HG02798 (cell line): ENCODE measurements around the gene SMIM31.

ENCODE experiments used
- ATAC-seq: cut with Tn5 transposase; IDR thresholded peaks from one replicate; pipeline ENCODE4 v1.9.1; 2021; ENCODE audit warnings: mild to moderate bottlenecking; ENCODE audit not compliant: unreplicated experiment, poor library complexity

SMIM31 gene

DNA sequence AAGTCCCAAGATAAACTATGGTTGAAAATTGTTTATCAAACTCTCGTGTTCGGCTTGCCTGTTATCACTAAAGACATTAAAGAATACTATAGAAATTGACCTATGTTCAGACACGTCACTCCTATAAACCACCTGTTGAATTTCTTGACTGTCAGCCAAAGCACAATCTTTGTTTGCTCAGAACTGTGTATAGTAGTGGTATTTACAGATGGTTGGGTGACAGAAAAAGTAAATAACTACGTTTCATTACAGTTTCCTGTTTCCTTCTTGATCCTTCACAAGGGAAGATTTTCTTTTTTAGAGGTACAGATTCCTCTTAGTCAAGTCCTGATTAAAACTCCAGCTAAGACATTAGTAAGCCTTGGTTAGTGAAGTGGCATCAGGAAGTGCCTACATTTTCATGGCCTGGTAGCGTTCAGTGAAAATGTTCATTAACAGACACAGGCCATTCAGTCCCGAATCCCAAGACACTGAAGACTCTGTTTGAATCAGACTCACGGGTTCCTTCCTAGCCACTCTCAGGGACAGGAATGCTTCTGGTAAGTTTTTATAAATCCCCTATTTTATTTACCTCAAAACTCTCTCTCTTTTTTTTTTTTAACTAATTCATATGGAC is at the start of gene SMIM31:
SMIM31 (plus strand) TSS at position 259 of the 616 bp plus-strand sequence. CDS start 16,313 bp downstream, outside the sequence.
- no peak for ATAC-seq

- no peak for ATAC-seq
Measured at GRCh38 chr4:164706675-164707074, 47.3 kb upstream of the SMIM31 start.

DNA sequence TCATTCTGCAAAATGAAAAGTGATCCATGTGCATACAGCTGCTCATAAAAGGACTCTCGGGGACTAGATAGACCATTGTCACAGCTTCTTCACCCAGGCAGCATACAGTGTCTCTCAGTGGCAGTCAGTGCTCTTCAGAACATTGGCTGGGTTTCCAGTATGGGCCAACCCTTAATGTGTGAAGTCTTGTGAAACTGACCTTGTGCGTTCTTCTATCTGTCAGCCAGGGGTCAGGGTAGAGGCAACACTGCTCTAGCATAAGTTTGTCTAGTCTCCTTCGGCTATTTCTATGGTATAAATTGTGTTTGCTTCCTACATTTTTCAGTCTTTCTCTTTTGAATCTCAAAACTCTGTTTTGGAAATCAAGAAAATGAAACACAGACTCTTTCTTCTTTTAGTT is 37.0 kb upstream of the SMIM31 start:
- ATAC-seq = peak; percentile 72

- no peak for ATAC-seq
Measured at GRCh38 chr4:164718827-164719226, 35.1 kb upstream of the SMIM31 start.

- ATAC-seq = no peak
Measured at GRCh38 chr4:164725066-164725465, 28.9 kb upstream of the SMIM31 start.

GRCh38 chr4:164730705-164731393 is 23.1 kb upstream of the SMIM31 start:
- no peak for ATAC-seq

DNA sequence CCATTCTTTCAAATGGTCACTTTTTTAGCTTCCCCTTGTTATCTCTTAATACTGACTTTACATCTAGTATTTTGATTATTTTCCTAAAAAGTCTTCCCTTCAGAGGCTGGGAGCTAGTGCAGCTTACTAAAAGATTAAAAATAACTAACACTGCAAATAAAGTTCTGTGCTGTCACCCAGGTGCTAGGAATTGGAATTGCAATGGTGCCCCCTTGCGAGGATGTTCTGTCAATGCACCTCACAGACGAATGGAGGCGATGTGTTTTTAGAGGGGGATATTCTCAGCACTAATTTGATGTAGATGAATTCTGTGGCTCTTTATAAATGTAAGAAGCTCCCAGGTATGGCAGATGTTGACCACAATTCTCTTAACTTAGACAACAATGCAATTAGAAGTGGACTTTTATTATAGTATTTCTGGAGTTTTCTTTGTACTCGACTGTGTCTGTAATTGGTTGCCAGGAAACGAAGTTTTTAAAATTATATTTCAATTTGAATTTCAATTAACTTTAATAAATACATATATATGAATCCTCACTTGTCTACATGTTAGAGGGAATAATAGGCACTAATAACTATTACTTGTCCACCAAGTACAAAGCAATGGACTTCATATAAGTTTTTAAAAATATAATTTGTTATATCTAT is 22.0 kb upstream of the SMIM31 start:
- ATAC-seq = peak; percentile 75

DNA sequence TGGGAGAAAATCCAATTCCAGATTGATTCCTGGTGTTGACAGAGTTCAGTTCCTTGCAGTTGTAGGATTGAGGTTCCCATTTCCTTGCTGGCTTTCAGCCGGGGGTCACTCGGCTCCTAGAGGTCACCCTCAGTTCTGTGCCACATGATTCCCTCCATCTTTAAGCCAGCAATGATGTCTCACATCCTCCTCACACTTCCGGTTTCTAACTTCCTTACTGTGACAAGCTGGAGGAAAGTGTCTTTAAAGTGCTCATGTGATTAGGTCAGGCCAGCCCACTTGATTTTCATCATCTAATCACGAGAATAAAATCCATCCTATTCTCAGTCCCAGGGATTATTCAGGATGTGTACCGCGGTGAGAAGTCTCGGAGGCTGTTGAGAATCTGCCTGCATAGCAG is 19.4 kb upstream of the SMIM31 start:
- ATAC-seq = no peak

DNA sequence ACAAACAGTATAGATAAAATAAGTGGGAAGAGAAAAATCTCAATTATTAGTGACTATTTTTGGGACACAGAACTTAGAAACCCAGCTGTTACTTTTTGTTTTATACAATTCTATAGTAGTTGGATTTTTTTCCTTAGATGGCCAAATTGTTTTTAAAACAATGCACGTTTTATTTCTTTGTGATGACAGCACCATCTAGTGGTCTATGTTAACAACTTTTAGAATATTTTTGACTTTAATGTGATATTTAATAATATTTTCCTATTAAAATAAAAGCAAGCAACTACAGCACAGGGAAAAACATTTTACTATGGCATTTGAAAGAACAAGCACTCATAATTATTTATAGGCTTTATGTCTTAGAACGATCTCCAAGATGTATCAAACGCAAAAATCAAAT is 5.6 kb upstream of the SMIM31 start:
- ATAC-seq = no peak

- no peak for ATAC-seq
Measured at GRCh38 chr4:164755432-164755831, 1.5 kb downstream of the SMIM31 start.

DNA sequence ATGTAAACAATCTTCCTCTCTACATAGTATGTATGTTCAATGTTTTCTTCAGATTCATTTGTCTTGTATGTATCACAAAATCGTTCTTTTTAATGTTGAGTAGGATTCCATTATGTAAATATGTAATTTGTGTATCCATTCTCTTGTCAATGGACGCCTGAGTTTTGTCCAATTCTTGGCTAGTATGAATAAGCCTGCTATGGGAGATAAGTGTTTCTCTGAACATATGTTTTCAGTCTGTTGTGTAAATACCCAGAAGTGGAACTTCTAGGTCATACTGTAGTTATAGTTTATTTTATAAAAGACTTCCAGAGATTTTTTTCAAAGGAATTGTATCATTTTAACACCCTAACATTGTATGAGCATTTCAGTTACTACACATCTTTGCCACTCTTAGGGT is 2.8 kb downstream of the SMIM31 start:
- ATAC-seq = no peak

DNA sequence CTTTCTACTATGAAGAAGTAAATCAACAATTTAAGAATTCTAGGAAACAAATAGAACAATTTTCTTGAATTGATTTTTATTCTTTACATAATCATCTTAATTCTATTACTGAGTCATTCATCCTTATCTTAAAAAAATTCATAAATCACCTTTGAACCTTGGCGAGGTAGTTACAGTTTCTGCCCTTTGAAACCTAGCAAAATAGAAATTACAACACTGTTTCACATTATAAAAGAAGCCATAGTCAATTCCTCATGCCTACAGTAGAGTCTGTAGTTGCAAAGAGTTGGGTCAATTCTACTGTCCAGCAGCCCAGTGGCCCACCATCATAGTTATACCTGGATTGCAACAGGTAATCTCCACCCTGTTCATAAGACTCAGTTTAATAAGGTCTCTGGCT is 7.3 kb downstream of the SMIM31 start:
- no peak for ATAC-seq

DNA sequence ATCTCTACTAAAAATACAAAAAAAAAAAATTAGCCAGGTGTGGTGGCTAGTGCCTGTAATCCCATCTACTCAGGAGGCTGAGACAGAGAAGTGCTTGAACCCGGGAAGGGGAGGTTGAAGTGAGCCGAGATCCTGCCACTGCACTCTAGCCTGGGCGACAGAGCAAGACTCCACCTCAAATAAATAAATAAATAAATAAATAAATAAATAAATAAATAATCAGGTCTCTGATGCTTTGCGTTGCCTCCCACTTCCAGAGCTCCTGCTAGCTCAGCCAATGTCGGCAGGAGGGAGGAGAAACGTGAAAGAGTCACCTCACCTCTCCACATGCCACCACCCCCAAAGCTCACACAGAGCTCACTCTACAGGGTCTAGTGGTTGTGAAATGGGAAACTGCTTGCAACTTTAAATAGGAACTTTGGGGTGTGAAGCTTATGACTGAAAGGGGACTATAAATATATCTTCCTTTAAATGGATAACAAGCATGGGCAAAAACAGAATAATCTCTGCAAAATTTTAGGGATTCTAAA is 7.9 kb downstream of the SMIM31 start:
- ATAC-seq = no peak

DNA sequence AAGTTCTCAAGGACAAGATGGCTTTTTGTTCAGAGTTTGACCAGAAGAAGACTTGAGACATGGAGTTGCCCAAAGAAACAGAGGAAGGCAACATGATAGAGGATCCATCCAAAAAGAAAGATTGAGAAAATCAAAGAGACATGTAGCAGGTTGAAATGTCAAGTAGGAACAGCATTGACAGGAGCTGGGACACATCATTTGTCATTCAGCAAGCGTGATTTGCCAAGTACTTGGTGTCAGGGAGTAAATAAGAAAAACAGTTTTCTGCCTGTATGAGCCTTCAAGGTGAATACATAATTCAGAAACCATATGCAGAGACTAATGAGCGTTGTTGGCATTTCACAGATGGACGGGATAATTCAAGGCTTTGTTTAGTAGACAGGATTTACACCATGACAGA is 11.2 kb downstream of the SMIM31 start:
- no peak for ATAC-seq

DNA sequence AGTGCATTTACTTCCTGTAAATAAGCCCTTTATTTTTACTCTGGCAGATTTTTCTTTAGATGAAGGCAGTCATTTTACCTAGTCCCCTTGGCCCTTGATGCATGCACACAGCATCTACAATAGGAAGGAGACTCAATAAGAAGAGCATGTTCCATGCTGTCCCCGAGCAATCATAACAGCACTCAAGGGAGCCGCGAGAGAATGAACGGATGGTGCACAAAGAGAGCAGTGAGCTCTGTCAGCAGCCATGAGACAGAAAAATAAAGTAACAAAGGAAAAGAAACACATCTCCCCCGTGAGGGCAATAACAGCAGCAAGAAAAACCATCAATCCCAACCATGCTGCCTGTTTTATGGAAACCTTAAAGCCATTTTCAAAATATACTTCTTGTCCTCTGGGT is 11.9 kb downstream of the SMIM31 start:
- ATAC-seq = no peak

DNA sequence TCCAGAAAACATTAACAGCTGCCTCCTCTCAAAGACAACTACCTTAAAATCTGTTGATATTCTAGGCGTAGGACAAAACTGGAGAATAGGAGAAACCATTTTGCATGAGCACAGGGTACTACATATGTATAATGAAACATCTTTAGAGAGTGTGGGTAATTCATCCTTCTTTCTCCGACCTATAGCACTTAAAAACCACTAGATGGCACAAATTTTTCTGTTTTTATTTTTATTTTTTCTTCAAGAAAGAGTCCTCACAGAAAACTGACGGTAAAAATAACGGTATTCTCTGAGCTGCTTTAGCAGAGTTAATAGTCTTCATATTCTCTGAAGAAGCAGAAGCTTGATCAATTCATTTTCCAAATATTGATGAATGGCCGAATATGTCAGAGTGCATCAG is 14.6 kb downstream of the SMIM31 start:
- peak; percentile 43 for ATAC-seq

GRCh38 chr4:164770010-164770724 is 16.2 kb downstream of the SMIM31 start:
- no peak for ATAC-seq

DNA sequence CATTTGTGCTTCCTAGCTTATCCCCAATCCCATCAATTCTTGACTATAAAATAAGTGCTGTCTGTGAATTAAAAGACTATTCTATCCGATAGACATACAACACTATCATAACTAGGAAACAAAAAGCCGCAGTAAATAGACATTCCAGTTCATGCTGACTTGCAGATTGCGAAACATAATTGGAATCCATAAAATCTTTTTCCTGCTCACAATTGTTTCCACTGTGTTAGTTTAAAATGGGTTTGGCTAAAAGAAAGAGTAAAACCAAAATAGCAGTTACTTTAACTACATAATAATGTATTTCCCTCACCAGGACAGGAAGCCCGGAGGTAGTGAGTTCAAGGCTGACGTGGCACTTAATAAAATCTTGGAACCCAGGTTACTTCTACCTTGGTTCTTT is 17.2 kb downstream of the SMIM31 start:
- ATAC-seq = no peak

GRCh38 chr4:164772076-164772475 is 18.1 kb downstream of the SMIM31 start:
- no peak for ATAC-seq

- no peak for ATAC-seq
Measured at GRCh38 chr4:164779080-164779479, 25.1 kb downstream of the SMIM31 start.

DNA sequence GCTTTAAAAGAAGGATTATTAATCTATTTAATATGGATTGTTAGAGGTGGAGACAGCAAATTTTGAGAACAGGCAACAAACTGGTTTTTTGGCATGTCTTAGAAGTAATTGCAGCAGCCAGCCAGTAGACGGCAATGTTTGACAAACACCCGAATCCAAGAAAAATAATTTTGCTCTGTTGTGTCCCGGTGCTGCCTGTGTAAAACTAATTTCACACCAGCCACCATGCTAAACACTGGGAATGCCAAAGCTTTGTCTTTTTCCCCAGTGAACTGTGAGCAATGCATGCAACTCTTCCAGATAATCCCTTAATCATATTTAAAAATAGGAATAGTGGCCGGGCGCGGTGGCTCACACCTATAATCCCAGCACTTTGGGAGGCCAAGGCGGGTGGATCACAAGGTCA is 25.9 kb downstream of the SMIM31 start:
- ATAC-seq = peak; percentile 77
